HG03432 (cell line): ENCODE data around the gene CISH.

Experiments used
- ATAC-seq: cut with Tn5 transposase; IDR thresholded peaks from one replicate; pipeline ENCODE4 v1.9.1; 2021; ENCODE audit warnings: mild to moderate bottlenecking, moderate library complexity; ENCODE audit not compliant: unreplicated experiment

The CISH gene

GRCh38 chr3:50600141-50600753 is 11.3 kb downstream of the CISH start:
- ATAC-seq = no peak

DNA sequence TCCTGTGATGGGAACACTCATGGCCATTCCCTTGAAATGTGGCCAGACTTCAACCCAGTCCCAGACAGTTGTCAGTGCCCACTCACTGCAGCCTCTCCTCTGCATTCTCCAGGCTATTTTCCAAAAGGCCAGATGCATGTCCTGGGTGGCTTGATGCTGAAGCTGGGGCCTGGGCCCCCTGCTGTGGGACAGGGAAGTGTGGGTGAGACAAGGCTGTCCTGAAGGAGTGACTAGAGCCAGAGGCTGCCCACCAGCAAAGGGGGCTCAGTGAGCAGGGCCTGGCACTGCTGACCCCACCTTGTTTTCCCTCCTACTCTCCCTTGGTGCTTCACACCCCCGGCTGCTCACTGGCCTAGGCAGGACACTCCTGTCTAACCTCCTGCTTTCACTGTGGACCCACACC is 11.9 kb downstream of the CISH start:
- no peak for ATAC-seq

DNA sequence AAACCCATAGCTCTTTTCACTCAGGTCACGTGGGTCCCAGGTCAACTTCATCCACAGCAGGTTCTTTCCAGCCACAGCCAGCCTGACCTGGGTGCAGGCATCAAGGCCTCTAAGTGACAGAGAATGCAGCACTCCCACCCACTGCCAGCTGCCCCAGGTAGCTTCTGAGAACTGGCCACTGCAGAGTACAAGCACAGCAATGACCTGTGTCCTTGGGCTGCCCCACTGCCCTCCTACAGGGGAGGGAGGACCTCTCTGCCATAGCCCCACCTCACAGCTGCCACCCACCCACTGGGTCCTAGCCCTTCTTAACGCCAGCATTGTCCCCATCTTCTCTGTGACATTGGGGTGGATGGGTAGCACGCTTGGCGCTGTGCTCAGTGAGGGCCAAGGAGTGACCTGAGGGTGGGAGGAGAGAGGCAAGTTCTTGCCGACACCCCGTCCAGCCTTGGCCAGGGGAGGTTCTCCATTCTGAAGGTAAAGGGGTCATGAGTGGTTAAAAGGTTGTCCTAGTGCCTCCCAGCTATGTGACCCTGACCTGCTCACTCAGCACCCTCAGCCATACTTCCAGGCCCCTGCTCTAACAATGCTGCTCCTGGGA is 12.4 kb downstream of the CISH start:
- ATAC-seq = no peak

GRCh38 chr3:50594253-50594785 is 17.3 kb downstream of the CISH start:
- no peak for ATAC-seq

DNA sequence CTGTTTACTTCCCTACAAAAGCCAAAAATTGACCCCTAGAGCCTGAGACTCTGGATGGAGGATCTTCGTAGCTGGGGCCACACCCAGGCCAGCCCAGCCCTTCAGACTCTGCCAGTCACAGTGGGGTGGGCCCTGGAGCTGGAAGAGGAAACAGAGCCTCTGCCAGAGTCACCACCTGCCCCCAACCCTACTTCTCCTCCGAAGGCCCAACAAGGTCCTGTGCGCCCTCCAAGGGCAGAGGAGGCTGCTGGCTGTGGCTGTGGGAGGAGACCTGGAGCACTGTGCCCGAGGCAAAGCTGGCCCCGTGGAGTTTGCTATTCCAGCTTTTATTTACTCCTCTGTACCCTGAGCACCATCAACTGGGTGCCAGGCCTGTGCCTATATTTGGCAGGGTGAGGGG is 19.0 kb downstream of the CISH start:
- ATAC-seq = no peak

GRCh38 chr3:50591196-50591741 is 20.3 kb downstream of the CISH start:
- ATAC-seq = peak; percentile 3

DNA sequence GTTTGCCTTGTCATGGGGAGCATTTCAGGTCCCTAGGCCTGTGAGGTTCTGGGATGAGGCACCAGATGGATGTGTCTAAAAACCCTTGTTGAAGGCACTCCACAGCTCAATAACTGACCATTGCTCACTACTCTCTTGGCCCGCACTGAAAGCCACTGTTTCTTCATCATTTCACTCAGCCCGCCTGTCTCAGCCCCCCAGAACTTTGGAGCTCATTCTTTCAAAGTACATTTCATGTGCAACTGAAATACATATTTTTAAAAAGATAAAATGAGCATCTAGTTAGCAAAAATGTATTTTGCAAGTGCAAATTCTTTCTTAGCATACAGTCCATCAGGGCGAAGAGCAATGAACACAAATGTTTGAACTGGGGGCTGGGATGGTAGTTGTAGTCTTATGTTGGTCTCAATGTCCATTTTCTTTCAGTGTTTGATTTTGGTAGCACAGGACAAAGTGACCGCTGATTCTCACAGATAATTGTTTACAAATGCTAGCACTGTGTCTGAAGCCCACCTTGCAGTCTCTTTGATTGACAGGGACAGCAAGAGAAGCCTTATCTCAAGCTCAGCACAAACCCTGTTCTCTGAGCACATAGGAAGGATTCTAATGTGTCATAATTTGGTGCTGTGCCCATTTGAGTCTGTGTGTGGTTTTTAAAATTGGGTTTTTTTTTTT is 22.7 kb downstream of the CISH start:
- no peak for ATAC-seq

DNA sequence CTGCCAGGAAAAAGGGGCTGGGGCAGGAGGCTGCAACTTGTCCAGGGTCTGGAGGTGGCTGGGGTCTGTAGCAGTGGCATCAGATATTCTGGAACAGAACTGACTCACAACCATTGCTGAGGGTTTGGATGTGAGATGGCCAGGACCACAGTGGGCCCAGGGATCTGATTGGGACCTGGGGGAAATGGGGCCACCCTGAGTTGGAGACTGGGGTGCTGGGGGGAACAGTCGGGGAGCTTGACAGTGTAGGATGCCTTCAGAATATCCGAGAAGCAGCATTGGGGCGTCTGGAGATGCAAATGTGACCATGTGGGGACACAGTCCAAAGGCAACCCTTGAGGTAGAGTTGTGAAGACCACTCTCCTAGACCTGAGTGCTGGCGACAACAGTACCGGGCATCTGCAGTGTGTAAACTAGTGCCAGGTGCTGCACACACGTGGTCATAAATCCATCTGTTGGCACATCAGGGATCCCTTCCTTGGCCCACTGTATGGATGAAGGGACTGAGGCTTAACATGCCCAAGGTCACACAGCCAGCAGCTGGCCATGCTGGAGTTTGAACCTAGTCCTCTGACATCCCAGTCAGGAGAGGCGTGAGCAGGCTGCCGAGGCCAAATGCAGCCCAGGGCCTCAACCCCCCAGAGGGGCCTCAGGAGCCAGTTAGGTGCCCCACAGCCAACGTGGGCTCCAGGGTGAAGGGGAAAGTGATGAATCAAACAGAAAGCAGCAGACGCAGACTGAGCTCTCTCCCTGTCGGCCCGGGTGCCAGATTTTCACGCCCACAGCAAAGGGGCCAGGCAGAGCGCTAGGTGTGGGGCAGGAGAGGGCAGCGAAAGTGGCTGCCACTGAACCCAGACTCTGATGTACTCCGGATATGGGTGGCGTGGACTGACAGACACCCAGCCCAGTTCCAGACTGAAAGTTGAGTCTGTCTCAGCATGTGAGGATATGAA is 23.5 kb downstream of the CISH start:
- ATAC-seq = peak; percentile 43

DNA sequence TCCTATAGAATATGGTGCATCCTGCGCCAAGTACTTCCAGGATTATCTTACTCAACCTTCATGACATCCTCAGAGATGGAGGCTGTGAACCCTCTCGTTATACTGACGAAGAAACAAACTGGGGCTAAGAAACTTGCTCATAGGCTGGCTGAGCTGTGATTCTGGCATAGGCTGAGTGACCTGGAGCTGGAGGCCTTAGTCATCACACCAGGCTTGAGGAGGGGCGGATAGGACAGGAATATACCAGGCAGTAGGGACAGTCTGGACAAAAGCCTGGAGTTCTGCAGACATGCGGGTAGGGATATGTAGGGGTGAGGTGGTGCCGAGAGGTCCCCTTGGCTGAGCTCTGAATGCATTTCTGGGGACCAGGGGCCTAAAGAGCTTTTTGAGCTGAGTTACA is 24.2 kb downstream of the CISH start:
- ATAC-seq = no peak

DNA sequence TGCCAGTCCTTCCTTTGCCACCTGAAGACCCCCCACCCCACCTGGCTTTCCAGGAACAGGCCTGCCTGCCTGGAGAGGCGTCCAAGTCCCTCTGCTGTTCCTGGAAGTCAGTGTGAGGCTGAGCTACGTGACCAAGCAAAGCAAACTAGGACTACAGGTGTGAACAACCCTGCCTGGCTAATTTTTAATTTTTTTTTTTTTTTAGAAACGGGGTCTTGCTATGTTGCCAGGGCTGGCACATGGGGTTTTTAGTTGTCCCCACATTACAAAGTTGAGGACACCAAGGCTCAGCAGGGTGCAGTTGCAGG is 24.9 kb downstream of the CISH start:
- no peak for ATAC-seq

DNA sequence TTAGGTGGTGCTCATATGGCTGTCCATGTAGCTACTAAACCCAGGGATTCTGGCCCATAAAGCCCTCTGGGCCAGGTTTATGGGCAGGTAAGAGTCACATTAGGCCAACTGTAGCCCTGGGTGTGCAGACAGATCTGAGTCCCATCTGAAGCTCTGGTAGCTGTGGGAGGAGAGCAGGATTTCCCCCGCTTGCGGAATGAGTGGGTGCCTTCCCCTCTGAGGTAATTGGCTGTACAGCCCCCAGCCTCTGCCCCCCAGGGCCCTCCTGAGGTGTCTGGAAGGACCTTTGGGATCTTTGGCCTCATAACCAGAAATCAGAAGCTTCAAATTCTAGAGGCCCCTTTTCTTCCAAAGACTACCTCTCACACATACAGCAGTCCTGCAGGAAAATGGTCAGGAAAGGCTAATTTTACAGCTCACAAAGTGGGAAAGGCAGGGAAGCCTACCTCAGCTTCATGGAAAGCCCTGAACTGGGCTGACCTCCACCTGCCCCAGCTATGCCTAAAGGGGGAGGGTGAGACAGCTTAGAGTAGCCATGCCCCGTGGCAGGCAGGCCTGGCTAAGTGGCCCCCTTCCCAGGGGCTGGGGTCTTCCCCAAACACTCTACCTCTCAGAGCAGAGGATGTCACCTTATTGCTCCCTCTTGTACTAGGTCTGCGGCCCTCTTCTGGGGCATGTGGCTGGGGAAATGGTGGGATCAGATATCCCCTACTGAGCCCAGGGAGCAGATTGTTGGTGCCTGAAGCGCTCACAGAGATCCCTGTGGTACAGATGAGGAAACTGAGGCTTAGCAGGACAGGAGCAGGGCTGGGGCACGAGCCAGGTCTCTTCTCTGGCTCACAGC is 25.4 kb downstream of the CISH start:
- ATAC-seq = no peak

DNA sequence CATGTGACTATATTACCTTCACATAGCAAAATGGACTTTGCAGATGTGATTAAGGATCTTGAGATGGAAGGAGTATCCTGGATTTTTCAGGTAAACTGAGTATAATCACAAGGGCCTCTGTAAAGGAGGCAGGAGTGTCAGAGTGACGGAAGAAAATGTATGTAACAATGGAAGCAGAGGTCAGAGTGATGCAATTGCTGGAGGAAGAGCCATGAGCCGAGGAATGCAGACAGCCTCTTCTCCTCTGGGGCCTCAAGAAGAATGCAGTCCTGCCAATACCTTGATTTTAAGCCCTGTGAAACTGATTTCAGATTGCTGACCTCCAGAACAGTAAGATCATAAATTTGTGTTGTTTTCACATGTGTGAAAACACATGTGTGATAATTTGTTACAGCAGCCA is 27.2 kb downstream of the CISH start:
- ATAC-seq = no peak

- ATAC-seq = no peak
Observed at GRCh38 chr3:50583897-50584296, 27.7 kb downstream of the CISH start.

DNA sequence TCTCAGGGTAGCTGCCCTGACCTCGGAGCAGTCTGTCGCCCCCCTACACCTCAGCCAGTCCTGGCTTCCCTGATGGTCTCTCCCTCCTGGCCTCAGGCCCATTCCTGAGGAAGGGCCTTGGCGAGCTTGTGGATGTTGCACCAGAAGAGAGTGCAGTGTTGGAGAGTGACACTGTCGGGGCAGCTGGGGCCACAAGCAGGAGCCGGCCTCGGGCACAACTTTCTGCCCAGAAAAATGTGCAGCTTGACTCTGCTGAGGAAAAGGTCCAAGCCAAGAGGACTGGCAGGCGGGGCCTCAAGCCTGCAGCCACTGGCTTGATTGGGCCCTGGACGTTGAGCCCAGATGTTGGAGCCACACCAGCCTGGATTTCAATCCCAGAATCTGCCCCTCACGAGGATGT is 29.5 kb downstream of the CISH start:
- no peak for ATAC-seq

- ATAC-seq = no peak
Observed at GRCh38 chr3:50581459-50581842, 30.1 kb downstream of the CISH start.

GRCh38 chr3:50580683-50581458 is 30.7 kb downstream of the CISH start:
- no peak for ATAC-seq

- no peak for ATAC-seq
Observed at GRCh38 chr3:50577348-50577747, 34.2 kb downstream of the CISH start.

DNA sequence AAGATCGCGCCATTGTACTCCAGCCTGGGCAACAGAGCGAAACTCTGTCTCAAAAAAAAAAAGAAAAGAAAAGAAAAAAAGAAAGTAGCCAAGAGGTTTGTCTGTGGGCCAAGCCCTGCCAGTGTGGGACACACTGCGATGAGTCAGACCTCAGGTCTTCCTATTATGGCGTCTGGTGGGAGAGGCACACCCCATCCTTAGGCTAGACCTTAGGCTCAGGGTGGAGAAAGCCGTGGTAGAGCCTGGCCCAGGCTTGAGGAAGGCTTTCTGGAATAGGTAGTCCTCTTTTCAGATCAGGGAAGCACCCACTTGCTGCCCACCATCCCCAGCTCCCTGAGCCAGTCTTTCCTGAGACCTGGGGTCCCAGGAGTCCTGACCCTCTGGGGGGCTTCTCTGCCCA is 36.2 kb downstream of the CISH start:
- ATAC-seq = no peak

GRCh38 chr3:50574444-50574831 is 37.1 kb downstream of the CISH start:
- no peak for ATAC-seq
